Raji (cell line): ENCODE data around the gene GTPBP10.

Source experiments
- POLR2A ChIP-seq: IDR thresholded peaks from 2 replicates; pipeline ENCODE4 v1.6.1; 2011; ENCODE audit warnings: low read depth, low read length, control low read depth; ENCODE audit not compliant: insufficient read depth

The GTPBP10 gene

GRCh38 chr7:90404777-90405176 lies 58.3 kb downstream of the GTPBP10 start:
- no peak for TF ChIP-seq POLR2A

- no peak for TF ChIP-seq POLR2A
These were observed 60.9 kb downstream of the GTPBP10 start for GRCh38 chr7:90407484-90407821.

- no peak for TF ChIP-seq POLR2A
These were observed 61.6 kb downstream of the GTPBP10 start for GRCh38 chr7:90408142-90408541.

GRCh38 chr7:90409667-90410066 lies 63.2 kb downstream of the GTPBP10 start:
- no peak for TF ChIP-seq POLR2A

GRCh38 chr7:90411510-90411909 lies 65.0 kb downstream of the GTPBP10 start:
- TF ChIP-seq POLR2A = no peak

- TF ChIP-seq POLR2A = no peak
These were observed 66.1 kb downstream of the GTPBP10 start for GRCh38 chr7:90412458-90413184.

- TF ChIP-seq POLR2A = no peak
These were observed 66.6 kb downstream of the GTPBP10 start for GRCh38 chr7:90413185-90413528.

GRCh38 chr7:90421651-90422050 lies 75.1 kb downstream of the GTPBP10 start:
- no peak for TF ChIP-seq POLR2A

- TF ChIP-seq POLR2A = no peak
These were observed 78.2 kb downstream of the GTPBP10 start for GRCh38 chr7:90424720-90425119.

- TF ChIP-seq POLR2A = no peak
These were observed 78.9 kb downstream of the GTPBP10 start for GRCh38 chr7:90425376-90425775.

GRCh38 chr7:90430614-90431460 lies 84.3 kb downstream of the GTPBP10 start:
- no peak for TF ChIP-seq POLR2A

GRCh38 chr7:90432752-90433151 lies 86.2 kb downstream of the GTPBP10 start:
- no peak for TF ChIP-seq POLR2A

- TF ChIP-seq POLR2A = no peak
These were observed 86.7 kb downstream of the GTPBP10 start for GRCh38 chr7:90433221-90433620.
